ENCODE results near the gene TOMM7.
"Not testable (repeated sequence)": the region's sequence is repeated elsewhere in the genome, so short reads cannot be mapped to it uniquely, and the experiment has no call there.

TOMM7 gene

GRCh38 chr7:22814261-22815208, 8.1 kb downstream of the TOMM7 start:
- DNase-seq, result no peak

GRCh38 chr7:22812353-22812752, 10.3 kb downstream of the TOMM7 start:
- DNase-seq, result no peak

GRCh38 chr7:22811746-22812280, 10.8 kb downstream of the TOMM7 start:
- DNase-seq, result no peak

- no peak for DNase-seq
Observed at GRCh38 chr7:22810843-22811242, 11.8 kb downstream of the TOMM7 start.

GRCh38 chr7:22809902-22810642, 12.6 kb downstream of the TOMM7 start:
- DNase-seq, result no peak

- no peak for DNase-seq
Observed at GRCh38 chr7:22808140-22808539, 14.5 kb downstream of the TOMM7 start.

GRCh38 chr7:22806752-22807151, 15.9 kb downstream of the TOMM7 start:
- DNase-seq, result no peak

- no peak for DNase-seq
Observed at GRCh38 chr7:22805227-22805626, 17.4 kb downstream of the TOMM7 start.

GRCh38 chr7:22802831-22803230, 19.8 kb downstream of the TOMM7 start:
- not testable (repeated sequence) for DNase-seq

- no peak for DNase-seq
Observed at GRCh38 chr7:22802426-22802825, 20.2 kb downstream of the TOMM7 start.

- no peak for DNase-seq
Observed at GRCh38 chr7:22801912-22802311, 20.7 kb downstream of the TOMM7 start.

- DNase-seq, result no peak
Observed at GRCh38 chr7:22799633-22800032, 23.0 kb downstream of the TOMM7 start.

GRCh38 chr7:22793593-22794462, 28.8 kb downstream of the TOMM7 start:
- DNase-seq, result peak; percentile 12 to 49 (median 22)

- DNase-seq, result no peak
Observed at GRCh38 chr7:22791204-22792158, 31.2 kb downstream of the TOMM7 start.

GRCh38 chr7:22790640-22791039, 32.0 kb downstream of the TOMM7 start:
- DNase-seq, result not testable (repeated sequence)

- no peak for DNase-seq
Observed at GRCh38 chr7:22787951-22788350, 34.7 kb downstream of the TOMM7 start.

- DNase-seq, result no peak
Observed at GRCh38 chr7:22786290-22786932, 36.2 kb downstream of the TOMM7 start.

- DNase-seq, result no peak
Observed at GRCh38 chr7:22784346-22784745, 38.3 kb downstream of the TOMM7 start.

GRCh38 chr7:22783421-22783820, 39.2 kb downstream of the TOMM7 start:
- DNase-seq, result no peak

- DNase-seq, result peak; percentile 82 to 92 (median 87)
Observed at GRCh38 chr7:22782616-22783232, 39.9 kb downstream of the TOMM7 start.

Measured in suppressor macrophage treated with lipopolysaccharide for 1 hour (primary cell).